NT2/D1 (cell line): Measurements from ENCODE around the gene NKX2-3.

Source experiments
- YY1 ChIP-seq: IDR thresholded peaks from 2 replicates; pipeline ENCODE4 v1.6.1; 2011; ENCODE audit not compliant: insufficient read length, insufficient read depth
- ZNF274 ChIP-seq: IDR thresholded peaks from 2 replicates; pipeline ENCODE4 v1.6.1; 2011; ENCODE audit warnings: mild to moderate bottlenecking, low read depth, low read length

DNA sequence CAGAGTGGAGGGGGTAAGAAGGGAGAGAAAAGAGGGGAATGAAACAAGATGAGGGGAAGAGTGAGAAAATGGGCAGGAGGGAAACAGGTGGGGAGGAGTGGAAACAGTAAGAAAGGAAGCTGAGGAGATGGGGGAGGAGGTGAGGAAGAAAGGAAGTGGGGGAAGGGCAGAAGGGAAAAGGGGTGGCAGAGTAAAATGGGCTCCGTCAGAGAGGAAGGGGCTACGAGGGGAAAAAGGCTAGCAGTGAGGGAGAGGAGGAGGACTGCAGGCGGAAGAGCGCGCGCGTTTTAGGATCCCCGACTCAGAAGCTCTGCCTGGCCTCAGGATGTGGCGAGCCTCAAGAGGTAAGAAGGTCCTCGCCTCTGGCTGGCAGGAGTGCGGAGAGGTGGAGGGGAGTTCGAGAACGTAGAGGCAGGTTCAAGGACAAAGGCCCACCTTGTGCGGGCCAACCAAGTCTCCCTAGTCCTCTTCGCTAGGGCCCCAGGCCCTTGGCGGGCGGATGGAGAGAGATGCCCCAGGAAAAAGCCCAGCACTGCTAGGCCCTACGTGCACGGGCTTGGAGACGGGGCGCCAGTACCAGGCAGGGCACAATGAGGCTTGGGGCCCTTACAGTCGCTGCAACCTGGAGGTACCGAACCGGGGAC lies 5.8 kb upstream of the NKX2-3 start:
- TF ChIP-seq YY1 (no peak), ZNF274 (no peak)
